Activated naive CD8-positive, alpha-beta T cell treated with anti-CD3 and anti-CD28 coated beads, Interleukin-2, amount 50 U/mL, for 24 hours (primary cell): Measurements from ENCODE around the gene IGF1R.

Experiments
- ATAC-seq: fragments of 150-1000 bp; cut with Tn5 transposase; one replicate; pipeline ENCODE4 v1.10.0; 2021
- DNase-seq: peaks from one replicate; pipeline ENCODE4 v3.0.0; 2021
- H3K27ac Mint-ChIP-seq: one replicate; pipeline ENCODE4 v1.8.0; 2021; ENCODE audit warnings: mild to moderate bottlenecking, mixed read lengths
- H3K27me3 Mint-ChIP-seq: one replicate; pipeline ENCODE4 v1.8.0; 2021; ENCODE audit warnings: mixed read lengths
- H3K36me3 Mint-ChIP-seq: one replicate; pipeline ENCODE4 v1.8.0; 2021; ENCODE audit warnings: low read depth, mixed read lengths
- H3K4me1 Mint-ChIP-seq: one replicate; pipeline ENCODE4 v1.8.0; 2021; ENCODE audit warnings: mixed read lengths
- H3K4me3 Mint-ChIP-seq: one replicate; pipeline ENCODE4 v1.8.0; 2021; ENCODE audit warnings: mild to moderate bottlenecking, moderate library complexity, mixed read lengths
- H3K9me3 Mint-ChIP-seq: one replicate; pipeline ENCODE4 v1.8.0; 2021; ENCODE audit warnings: mixed read lengths

The IGF1R gene

DNA sequence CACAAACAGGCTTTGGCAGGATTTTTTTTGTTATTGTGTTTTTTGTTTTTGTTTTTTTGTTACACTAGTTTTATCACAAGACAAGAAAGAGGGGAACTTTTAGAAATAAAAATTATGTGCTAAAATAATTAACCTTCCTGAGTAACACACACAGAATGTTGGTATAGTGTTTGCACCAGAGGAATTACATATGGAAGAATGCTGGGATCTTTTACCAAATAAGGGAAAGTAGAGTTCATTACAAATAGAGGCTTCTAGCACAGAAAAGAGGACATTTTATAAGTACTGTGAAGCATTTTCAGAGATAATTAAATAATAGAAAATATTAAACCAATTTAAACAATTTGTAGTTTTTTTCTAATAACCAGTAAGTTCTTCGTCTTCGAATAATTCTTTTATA, 116.0 kb downstream of the IGF1R start:
- Mint-ChIP-seq H3K4me3 (no peak overlapping the region), H3K27ac (no peak overlapping the region), H3K27me3 (no peaks in the 10 kb centered on the region), H3K36me3 (no peaks in the 10 kb centered on the region), H3K9me3 (no peaks in the 10 kb centered on the region), H3K4me1 (peaks cover 17% of the 10 kb centered on the region)
- DNase-seq (no peak), ATAC-seq (no peak)

DNA sequence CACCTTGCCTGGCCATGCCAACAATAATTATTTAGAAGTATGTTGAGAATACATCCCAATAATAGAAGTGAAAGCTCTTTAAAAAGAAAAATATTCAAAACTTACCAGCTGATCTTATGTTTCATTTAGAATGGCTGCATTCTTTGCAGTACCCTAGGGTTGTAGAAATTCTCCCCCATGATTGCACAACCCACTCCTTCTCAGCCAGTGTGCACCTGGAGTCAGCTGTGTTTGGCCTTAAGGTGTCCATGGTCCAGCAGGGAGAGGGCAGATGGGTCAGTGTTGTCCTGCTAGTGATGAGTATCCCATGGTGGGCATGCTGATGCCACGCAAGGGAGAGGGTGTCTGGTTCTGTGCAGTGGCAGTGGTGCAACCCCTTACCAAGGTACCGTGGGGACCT, 117.3 kb downstream of the IGF1R start:
- no peak for DNase-seq
- Mint-ChIP-seq H3K9me3 (no peaks in the 10 kb centered on the region), H3K4me1 (peaks cover 18% of the 10 kb centered on the region), H3K27me3 (no peaks in the 10 kb centered on the region), H3K27ac (no peak overlapping the region), H3K36me3 (no peaks in the 10 kb centered on the region), H3K4me3 (no peak overlapping the region)
- ATAC-seq = no peak

DNA sequence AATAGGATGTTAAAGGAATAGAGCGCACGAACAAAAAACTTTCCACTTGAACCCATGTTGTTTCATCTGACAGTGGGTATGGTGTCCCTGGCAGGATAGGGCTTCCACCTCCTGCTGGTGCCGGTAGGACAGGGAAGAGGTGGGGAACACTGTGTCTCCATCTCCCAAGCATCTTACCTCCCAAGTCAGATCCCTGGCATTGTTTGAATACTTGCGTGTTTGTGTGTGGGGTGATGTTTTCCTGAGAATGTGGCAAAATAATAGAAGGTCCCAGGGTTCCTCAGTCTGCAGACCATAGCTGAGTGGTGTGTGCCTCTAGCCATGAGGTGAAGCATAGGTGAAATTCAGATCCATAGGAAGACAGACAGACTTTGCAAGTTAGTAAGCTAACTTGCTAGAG, 119.4 kb downstream of the IGF1R start:
- H3K36me3 Mint-ChIP-seq = no peaks in the 10 kb centered on the region
- H3K27me3 Mint-ChIP-seq = no peaks in the 10 kb centered on the region
- peaks cover 20% of the 10 kb centered on the region for H3K4me1 Mint-ChIP-seq
- no peak for ATAC-seq
- DNase-seq = no peak
- H3K27ac Mint-ChIP-seq = no peak overlapping the region
- H3K9me3 Mint-ChIP-seq = no peaks in the 10 kb centered on the region
- H3K4me3 Mint-ChIP-seq = no peak overlapping the region

DNA sequence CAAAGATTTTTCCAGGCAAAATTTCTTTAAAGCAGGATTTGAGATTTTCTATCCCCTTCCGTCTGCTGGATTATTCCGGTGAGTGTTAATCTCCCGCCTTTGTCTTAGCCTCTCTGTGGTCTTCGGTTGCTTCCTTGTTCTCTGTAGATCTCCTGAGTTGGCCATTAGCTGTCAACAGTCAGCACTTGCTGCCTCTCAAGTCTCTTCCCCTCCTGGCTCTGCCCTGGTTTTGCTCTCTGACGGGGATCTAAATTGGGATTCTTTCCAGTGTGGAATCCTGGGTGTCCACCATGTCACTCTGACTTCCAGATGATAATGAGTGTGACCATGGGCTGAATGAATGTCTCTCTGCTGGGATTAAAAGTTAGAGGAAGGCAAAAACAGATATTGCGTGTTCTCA, 121.5 kb downstream of the IGF1R start:
- Mint-ChIP-seq H3K9me3 (no peaks in the 10 kb centered on the region), H3K27ac (no peak overlapping the region), H3K4me1 (peaks cover 32% of the 10 kb centered on the region), H3K36me3 (no peaks in the 10 kb centered on the region), H3K27me3 (no peaks in the 10 kb centered on the region), H3K4me3 (no peak overlapping the region)
- no peak for DNase-seq
- ATAC-seq = no peak

DNA sequence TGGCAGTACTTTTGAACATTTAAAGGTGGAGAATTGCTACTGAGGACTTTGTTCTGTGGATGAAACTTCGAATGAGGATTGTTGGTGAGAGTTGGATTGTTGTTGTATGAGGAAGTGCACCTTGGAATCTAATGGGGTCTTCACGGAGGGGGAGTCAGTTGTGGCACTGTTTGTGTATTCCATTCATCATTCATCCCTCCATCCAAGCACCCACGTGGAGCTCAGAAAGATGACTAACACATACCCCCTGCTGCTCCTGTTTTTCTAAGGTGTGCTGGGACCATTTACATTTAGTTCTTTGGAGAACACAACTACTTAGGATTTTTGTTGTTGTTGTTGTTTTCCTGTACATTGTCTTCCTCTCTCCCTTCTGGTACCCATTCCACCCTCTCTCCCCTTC, 122.6 kb downstream of the IGF1R start:
- H3K9me3 Mint-ChIP-seq = no peaks in the 10 kb centered on the region
- no peak for DNase-seq
- no peak for ATAC-seq
- H3K4me1 Mint-ChIP-seq = peaks cover 37% of the 10 kb centered on the region
- no peak overlapping the region for H3K27ac Mint-ChIP-seq
- no peak overlapping the region for H3K4me3 Mint-ChIP-seq
- no peaks in the 10 kb centered on the region for H3K27me3 Mint-ChIP-seq
- no peaks in the 10 kb centered on the region for H3K36me3 Mint-ChIP-seq

DNA sequence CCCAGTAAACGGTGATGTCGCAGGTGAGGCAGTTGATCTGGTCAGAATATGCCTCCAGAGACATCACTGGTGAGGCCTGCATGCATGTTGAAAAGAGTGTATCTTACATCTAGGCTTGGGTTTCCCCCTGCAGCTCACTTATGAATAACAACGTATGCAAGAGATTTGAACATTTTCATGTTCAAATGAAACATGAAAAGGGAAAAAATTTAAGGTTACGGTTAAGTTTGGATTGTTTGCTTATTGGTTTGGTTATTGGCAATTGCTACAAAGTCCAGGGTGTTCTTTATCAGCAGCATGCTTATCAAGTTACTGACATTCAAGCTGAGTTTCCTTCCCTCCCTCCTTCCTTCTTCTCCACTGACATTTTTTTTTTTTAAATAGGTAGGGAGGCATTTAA, 123.2 kb downstream of the IGF1R start:
- Mint-ChIP-seq H3K27me3 (no peaks in the 10 kb centered on the region), H3K36me3 (no peaks in the 10 kb centered on the region), H3K27ac (no peak overlapping the region), H3K4me1 (peaks cover 42% of the 10 kb centered on the region), H3K9me3 (no peaks in the 10 kb centered on the region), H3K4me3 (no peak overlapping the region)
- ATAC-seq = no peak
- DNase-seq = no peak

DNA sequence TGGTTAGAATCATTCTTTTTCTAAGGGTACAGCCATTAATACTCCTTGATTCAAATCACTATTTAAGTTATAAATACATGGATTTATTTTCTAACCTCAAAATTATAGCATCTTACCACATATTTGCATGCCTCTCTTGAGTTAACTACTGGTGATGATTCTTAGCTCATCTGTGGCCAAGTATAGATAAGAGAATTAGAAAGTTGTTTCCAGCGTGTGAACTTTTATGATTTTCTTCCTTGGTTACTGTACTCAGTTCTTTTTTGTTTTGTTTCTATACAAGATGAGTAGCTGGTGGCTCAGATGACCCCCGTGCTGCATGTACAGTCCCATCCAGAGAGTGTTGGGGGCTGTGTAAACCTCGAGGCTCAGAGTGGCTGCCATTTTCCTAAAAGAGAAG, 124.6 kb downstream of the IGF1R start:
- Mint-ChIP-seq H3K36me3 (no peaks in the 10 kb centered on the region), H3K4me3 (no peak overlapping the region), H3K9me3 (no peaks in the 10 kb centered on the region), H3K27me3 (no peaks in the 10 kb centered on the region), H3K27ac (no peak overlapping the region), H3K4me1 (peaks cover 51% of the 10 kb centered on the region)
- DNase-seq = no peak
- ATAC-seq = peak; percentile 44

DNA sequence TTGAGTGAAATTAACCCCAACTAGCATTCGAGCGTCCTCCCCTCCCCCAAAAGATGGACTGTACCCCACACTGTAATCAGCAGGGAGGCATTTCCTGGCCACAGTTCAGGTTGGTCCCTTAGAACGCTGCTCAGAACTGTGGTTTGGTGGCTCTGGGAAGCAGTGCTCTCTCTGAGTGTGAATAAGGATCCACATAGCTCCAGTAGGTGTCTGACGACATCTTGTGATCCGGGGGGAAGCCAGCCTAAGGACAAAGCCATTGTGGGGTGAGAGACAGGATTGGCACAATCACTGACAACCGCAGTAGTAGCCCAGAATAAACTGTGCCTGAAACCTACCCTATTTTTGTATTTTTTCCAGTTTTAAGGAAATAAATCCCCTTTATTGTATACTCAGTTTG, 125.3 kb downstream of the IGF1R start:
- no peaks in the 10 kb centered on the region for H3K27me3 Mint-ChIP-seq
- H3K4me1 Mint-ChIP-seq = peaks cover 53% of the 10 kb centered on the region
- no peaks in the 10 kb centered on the region for H3K9me3 Mint-ChIP-seq
- H3K4me3 Mint-ChIP-seq = no peak overlapping the region
- no peak overlapping the region for H3K27ac Mint-ChIP-seq
- DNase-seq (no peak), ATAC-seq (no peak)
- no peaks in the 10 kb centered on the region for H3K36me3 Mint-ChIP-seq

DNA sequence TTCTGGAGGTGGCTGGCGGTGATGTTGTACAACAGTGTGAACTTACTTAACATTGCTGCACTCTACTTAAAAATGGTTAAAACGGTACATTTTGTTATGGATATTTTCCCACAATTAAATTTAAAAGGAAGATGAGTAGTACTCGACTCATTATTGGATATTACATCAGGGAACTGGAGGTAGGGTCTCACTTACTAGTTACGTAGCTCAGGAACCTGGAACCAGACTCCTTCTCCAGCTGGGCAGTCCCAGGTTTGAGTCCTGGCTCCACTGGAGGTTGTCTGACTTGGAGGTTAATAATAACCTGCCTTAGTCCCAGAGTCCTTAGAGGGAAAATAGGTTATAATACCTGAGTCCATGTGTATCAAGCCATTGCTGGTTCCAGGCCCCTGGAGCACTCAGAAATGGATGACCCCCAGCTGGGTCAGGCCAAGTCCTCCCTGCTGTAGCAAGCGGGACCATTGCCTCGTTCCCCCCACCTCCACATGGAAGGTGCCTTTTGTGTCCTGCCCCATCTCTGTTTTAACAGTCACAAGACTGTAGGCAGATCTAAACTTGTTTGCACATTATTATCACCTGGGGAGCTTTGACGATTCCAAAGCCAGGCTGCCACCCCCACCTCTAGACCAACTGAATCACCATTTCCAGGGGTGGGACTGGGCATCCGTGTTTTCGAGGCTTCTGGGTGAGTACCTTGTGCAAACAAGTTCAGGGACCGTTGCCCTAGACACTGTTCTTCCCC, 126.6 kb downstream of the IGF1R start:
- no peak for ATAC-seq
- Mint-ChIP-seq H3K9me3 (no peaks in the 10 kb centered on the region), H3K27ac (no peak overlapping the region), H3K36me3 (no peaks in the 10 kb centered on the region), H3K4me3 (no peak overlapping the region), H3K27me3 (no peaks in the 10 kb centered on the region), H3K4me1 (peaks cover 59% of the 10 kb centered on the region)
- no peak for DNase-seq

DNA sequence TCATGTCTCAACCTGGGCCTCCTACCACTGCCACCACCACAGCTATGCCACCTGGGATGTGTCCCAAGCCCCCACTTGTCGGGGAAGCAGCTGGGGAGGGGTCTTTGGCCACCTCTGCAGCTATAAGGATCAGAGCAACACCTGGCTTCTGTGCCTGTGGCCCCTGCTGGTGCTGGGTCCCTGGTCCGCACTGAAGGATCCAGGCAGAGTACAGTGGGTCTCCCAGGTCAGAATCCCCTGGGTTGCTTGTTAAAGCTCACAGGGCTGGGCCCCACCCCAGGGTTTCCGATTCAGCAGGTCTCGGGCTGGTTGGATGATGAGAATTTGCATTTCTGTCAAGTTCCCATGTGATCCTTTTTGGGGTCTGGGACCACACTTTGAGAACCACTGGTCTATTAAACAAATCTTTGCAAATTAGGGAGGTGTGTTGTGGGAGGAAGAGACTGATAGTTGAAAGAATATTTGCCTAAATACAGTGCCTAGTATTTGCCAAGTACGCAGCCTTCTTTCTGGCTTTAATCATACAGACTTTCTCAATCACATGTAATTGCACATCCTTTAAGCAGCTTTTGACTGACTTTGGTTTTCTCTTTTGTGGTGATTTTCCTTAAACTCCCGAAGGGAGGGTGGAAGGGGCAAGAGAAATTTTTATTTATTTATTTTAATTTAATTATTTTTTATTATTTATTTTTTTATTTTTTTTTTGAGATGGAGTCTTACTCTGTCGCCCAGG, 127.3 kb downstream of the IGF1R start:
- ATAC-seq (no peak), DNase-seq (no peak)
- Mint-ChIP-seq H3K4me3 (no peak overlapping the region), H3K36me3 (no peaks in the 10 kb centered on the region), H3K27me3 (no peaks in the 10 kb centered on the region), H3K9me3 (no peaks in the 10 kb centered on the region), H3K27ac (no peak overlapping the region), H3K4me1 (peaks cover 59% of the 10 kb centered on the region)

DNA sequence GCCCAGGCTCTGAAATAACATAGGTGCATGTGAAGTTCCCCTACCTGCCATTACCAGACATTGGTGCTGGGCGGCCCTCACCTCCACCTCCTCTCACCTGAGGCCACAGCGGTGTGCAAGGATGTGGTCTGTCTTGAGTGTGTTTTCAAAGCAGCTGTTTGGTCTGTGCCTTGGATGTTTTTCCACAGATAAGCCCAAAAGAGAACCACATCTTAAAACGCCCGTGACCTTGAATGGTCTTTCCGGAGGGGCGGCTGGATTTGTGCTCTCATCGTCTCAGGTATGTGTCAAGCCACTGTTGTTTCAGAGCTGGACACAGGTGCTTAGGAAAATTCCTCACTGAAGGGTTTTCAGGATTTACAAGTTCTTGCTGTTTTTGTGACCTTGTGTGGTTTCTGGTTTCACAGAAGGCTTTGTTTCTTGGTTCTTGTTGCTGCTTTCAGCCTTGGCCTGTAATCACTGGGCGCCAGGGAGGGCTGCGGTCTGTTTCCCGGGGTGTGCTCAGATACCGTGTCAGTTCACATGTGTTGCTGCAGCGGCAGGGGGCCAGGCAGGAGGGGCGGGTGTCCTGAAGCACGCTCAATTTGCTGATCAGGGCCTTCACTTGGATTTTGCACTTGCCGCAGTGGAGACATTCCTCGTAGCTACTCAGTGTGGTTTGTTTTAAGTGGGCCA, 128.4 kb downstream of the IGF1R start:
- Mint-ChIP-seq H3K4me1 (peaks cover 52% of the 10 kb centered on the region), H3K36me3 (no peaks in the 10 kb centered on the region), H3K27me3 (no peaks in the 10 kb centered on the region), H3K4me3 (no peak overlapping the region), H3K27ac (no peak overlapping the region), H3K9me3 (no peaks in the 10 kb centered on the region)
- peak; percentile 30 for ATAC-seq
- no peak for DNase-seq

DNA sequence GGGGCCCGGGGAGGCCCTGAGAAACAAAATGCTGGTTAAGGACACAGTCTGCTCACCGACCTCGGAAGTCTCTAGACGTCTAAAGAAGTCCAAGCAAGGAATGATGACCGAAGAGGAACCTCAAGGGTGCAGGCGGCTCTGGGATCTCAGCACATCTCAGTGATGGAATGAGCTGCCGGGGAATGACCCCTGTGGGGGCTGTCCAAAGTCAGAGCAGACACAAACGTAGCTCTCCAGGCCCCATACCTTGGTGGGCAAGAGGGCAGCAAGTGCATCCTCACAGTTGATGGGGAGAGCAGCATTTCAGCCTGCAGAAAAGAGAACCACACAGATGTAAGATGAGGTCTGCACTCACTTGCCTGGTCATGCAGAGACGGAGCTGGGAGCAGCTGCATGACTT, 129.1 kb downstream of the IGF1R start:
- no peak overlapping the region for H3K4me3 Mint-ChIP-seq
- ATAC-seq (no peak), DNase-seq (no peak)
- no peaks in the 10 kb centered on the region for H3K9me3 Mint-ChIP-seq
- H3K27ac Mint-ChIP-seq = no peak overlapping the region
- peaks cover 51% of the 10 kb centered on the region for H3K4me1 Mint-ChIP-seq
- H3K27me3 Mint-ChIP-seq = no peaks in the 10 kb centered on the region
- H3K36me3 Mint-ChIP-seq = no peaks in the 10 kb centered on the region

DNA sequence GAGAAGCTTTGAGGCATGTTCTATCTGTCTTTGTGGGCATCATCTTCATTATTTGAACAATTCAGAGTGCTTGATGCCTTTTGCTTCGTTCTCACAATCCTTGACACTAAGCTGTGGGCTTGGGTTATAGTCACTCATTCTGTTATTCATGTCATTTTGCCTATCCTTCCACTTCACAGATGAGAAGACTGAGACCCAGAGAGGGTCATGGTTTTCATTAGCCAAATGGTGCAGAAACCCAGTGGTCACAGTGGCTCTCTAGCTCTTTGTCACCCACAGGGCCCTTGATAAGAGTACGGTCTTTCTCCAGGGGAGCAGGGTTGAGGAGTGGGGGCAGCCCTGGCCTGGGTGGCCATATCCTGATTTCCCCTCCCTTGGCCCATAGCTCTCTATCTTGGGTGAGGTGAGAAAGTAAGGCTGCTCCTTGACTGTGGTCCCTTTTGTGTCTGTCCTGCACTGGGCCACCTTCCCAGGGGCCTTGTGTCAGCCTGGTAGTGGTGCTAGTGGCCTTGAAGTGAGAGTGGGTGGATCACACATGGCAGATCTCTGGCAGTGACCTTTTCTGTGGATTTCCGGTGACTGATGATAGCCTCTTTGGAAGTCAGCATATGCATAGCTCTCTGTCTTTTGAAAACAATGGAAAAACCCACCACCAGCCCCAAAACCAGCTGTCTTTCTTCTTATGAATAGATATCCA, 130.1 kb downstream of the IGF1R start:
- Mint-ChIP-seq H3K4me3 (no peak overlapping the region), H3K4me1 (peaks cover 43% of the 10 kb centered on the region), H3K27me3 (no peaks in the 10 kb centered on the region), H3K36me3 (no peaks in the 10 kb centered on the region), H3K9me3 (no peaks in the 10 kb centered on the region), H3K27ac (no peak overlapping the region)
- DNase-seq = no peak
- peak; percentile 9 for ATAC-seq

DNA sequence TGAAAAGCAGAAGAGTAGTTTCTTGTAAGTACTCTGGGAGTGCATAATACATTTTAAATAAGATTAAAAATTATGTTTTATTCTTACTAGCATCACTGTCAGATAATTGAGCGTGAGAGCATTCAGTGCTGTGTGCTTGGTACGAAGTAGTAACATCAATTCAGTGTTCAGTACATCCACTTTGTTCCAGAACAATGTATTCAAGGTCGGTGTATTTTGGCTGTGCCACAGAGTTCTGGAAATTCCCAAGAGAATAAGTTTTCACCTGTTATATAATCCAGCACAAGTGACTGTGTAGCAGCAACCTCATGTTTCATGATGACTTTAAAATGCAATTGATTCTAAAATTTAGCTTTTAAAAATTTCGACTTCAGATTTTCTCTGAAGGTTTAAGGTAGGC, 130.6 kb downstream of the IGF1R start:
- Mint-ChIP-seq H3K9me3 (no peaks in the 10 kb centered on the region), H3K4me3 (no peak overlapping the region), H3K4me1 (peaks cover 41% of the 10 kb centered on the region)

More for the DNA sequence above, 130.6 kb downstream of the IGF1R start:
- no peak for DNase-seq
- Mint-ChIP-seq H3K27ac (no peak overlapping the region), H3K27me3 (no peaks in the 10 kb centered on the region), H3K36me3 (no peaks in the 10 kb centered on the region)
- no peak for ATAC-seq
